Astrocyte of the spinal cord (primary cell): Measurements from ENCODE around the gene ZHX3.

Source experiments
- DNase-seq: peaks from one replicate; pipeline ENCODE4 v3.0.0; 2011; ENCODE audit warnings: low read depth, low spot score
- H3K4me3 ChIP-seq: 2 replicates; pipeline ENCODE4 v1.5.1; 2011; ENCODE audit warnings: low read depth, mild to moderate bottlenecking, low read length, moderate library complexity
- in situ Hi-C: cut with HindIII; loops from 2 replicates; pipeline ENCODE4 v1.10.0; 2017; ENCODE audit warnings: low sequenced_read_pairs
- TF ChIP-seq, protein P1 (sequence below): IDR thresholded peaks from 2 replicates; pipeline ENCODE4 v1.5.1; 2012; ENCODE audit warnings: low read depth, mild to moderate bottlenecking, low read length, inconsistent platforms

Gene ZHX3

DNA sequence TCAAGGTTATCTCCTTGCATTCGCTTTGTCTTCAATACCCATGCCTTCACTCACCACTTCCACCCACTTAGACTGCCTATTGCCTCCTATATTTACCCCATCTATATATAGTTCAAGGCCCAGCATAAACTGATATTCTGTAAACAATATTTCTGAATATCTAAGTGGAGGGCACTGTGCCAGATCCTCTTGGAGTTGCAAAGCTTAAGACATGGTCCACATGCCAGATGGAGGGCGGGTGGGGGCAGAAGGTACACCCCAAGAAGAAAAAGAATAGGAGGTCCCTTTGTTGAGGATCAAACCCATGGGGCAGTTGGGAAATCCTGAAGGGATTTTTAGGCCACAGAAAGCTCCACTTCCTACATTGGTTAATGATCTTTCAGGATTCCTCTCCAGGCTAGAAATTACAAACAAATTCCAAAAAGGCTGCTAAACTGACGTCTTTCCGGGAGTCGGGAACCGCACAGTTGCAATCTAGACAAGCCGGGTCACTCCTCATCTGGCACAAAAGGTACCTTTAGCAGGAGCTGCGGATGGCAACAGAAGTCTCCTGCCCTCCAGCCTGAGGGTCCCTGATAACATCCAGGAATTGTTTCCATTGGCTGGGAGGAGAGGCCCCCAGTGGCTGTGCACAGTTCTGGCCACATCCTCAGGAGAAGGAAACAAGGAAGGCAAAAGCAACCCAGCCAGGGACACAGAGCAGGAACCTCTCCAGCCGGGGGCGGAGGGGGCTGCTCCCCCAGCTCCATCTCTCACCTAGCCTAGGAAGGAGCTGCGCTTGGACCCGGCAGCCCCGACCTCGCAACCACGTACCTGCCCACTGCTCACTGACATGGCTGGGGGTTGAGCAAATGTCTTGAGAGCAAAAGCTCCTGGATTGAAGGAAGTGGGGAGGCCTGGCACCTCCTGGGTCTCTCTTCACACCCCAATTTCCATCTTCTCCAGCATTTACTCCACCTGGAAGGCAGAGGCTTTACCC, 17.2 kb upstream of the ZHX3 start:
- TF ChIP-seq, protein P1, sequence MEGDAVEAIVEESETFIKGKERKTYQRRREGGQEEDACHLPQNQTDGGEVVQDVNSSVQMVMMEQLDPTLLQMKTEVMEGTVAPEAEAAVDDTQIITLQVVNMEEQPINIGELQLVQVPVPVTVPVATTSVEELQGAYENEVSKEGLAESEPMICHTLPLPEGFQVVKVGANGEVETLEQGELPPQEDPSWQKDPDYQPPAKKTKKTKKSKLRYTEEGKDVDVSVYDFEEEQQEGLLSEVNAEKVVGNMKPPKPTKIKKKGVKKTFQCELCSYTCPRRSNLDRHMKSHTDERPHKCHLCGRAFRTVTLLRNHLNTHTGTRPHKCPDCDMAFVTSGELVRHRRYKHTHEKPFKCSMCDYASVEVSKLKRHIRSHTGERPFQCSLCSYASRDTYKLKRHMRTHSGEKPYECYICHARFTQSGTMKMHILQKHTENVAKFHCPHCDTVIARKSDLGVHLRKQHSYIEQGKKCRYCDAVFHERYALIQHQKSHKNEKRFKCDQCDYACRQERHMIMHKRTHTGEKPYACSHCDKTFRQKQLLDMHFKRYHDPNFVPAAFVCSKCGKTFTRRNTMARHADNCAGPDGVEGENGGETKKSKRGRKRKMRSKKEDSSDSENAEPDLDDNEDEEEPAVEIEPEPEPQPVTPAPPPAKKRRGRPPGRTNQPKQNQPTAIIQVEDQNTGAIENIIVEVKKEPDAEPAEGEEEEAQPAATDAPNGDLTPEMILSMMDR, result no peak
- in situ Hi-C loops, result no loop called here
- no peak for DNase-seq
- H3K4me3 ChIP-seq, result no peak overlapping the region

DNA sequence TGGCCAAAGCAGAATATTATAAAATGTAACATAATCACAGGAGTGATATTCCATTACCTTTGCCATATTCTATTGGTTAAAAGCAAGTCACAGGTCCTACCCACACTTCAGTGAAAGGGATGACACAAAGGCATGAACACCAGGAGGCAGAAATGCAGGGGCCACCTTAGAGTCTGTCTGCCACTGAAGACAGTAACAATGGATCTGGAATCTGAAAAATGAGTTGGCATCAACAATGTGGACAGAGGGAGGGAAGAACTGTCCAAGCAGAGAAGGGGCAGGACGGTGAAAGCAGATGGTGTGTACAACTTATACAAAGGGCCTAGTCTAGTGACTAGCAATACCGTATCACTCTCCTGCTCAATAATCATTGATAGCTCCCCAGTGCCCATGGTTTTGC, 16.5 kb upstream of the ZHX3 start:
- TF ChIP-seq, protein P1, result no peak
- DNase-seq, result no peak
- in situ Hi-C loops, result no loop called here
- H3K4me3 ChIP-seq, result no peak overlapping the region

DNA sequence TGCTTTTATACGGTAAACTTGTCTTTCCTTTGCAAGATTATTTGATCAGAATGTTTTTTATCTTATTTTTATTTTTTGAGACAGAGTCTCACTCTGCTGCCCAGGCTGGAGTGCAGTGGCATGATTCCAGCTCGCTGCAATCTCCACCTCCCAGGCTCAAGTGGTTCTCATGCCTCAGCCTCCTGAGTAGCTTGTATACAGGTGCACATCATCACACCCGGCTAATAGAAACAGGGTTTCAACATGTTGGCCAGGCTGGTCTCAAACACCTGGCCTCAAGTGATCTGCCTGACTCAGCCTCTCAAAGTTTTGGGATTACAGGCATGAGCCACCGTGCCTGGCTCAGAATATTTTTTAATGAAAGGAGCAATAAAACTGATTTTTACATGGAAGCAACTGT, 14.2 kb upstream of the ZHX3 start:
- no peak for DNase-seq
- in situ Hi-C loops, result no loop called here
- TF ChIP-seq, protein P1, result no peak
- H3K4me3 ChIP-seq, result no peak overlapping the region

DNA sequence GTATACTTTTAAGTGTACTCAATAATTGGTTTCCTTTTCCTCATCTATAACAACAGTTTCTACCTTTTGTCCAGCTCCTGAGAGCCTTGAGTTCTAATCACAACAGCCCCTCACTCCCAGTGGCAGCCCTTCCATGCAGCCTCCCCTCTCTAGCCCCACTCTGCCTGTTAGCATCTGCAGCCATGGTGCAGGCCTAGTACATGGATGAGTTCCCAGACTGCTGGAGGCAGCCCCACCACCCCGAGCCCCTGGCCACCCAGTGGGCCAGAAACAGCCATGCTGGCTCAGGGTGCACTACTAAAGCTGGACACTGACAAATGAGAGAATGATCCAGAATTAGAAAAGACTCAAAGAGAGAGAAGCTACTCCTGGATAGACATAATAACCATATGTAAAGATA, 13.4 kb upstream of the ZHX3 start:
- TF ChIP-seq, protein P1, result no peak
- no peak overlapping the region for H3K4me3 ChIP-seq
- no peak for DNase-seq
- in situ Hi-C loops, result no loop called here

DNA sequence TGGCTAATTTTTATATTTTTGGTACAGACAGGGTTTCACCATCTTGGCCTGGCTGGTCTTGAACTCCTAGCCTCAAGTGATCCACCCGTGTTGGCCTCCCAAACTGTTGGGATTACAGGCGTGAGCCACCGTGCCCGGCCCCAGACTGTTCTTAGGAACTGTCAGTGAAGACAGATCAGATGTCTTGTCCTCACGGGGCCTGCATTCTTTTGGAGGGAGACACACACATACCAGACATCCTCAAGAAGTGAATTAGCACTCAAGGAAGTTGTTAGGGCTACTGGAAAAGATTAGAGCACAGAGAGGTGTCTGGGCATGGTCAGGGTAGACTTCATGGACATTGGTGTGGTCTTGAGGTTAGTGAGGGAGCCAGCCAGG, 12.8 kb upstream of the ZHX3 start:
- no peak for DNase-seq
- in situ Hi-C loops, result no loop called here
- no peak overlapping the region for H3K4me3 ChIP-seq
- TF ChIP-seq, protein P1, result no peak

DNA sequence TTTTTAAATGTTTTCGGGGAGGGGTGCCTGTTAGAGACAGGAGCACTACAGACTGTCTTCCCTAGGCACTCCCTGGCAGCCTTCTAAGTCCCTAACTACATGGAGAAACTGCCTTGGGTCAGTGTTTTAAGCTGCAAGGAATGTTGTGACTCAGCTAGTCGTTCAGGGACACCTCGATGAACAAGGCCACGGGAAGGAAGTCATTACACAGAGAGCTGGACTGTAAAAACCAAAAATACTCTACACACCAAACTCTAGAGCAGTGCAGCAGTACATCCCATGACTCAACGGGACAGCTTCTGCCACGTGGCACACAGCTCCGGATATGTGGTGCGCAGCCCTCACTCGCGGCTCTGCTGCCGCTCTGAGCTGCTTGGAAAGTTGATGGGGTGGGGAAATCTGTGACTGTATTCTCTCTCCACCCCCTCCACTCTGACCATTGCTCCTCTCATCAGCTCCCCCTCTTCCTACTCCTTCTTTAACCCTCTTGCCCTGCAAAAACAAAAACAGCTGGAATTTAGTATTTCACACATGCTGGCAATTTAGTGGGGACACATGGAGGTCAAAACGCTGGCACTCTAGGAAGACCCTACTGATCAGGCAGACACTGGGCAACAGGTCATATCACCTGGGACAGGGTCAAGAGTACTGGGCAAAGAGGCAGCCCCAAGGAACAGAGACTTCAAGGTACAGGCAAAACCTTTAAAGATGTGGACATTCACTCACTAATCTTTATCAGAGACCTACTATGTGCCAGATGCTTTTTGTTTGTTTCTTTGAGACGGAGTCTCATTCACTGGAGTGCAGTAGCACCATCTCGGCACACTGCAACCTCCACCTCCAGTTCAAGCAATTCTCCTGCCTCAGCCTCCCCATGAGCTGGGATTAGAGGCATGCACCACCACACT, 12.2 kb upstream of the ZHX3 start:
- no peak overlapping the region for H3K4me3 ChIP-seq
- TF ChIP-seq, protein P1, result no peak
- in situ Hi-C loops, result no loop called here
- peak; percentile 96 for DNase-seq
